Upper lobe of left lung (tissue), 4 donors: ENCODE data around the gene TNRC6C.

ENCODE experiments used
- CTCF ChIP-seq, 6 experiments: fragments of 450-650 bp in 4 of 6; fragments of 200-600 bp in 2 of 6; sonication (generic) in 2 of 6; IDR thresholded peaks; one replicate each; pipeline ENCODE4 v1.5.1; 2016 to 2019; ENCODE audit warnings: antibody characterized with exemption in 6 of 6
- POLR2A ChIP-seq, 4 donors: fragments of 450-650 bp; IDR thresholded peaks; one replicate each; pipeline ENCODE4 v1.5.1; 2016 to 2017; ENCODE audit warnings: antibody characterized with exemption in 4 of 4, mild to moderate bottlenecking in 2 of 4

GRCh38 chr17:77973953-77974352, 15.4 kb downstream of the TNRC6C start:
- TF ChIP-seq POLR2A (IDR thresholded peaks at IDR 0.05) = no peak
- TF ChIP-seq CTCF (IDR thresholded peaks at IDR 0.05) = no peak
